Tibial nerve (tissue), 4 donors: Measurements from ENCODE around the gene COBL. TPM values are rescaled to one million over a fixed set of nuclear protein-coding genes. Genes with fewer than 3 reads are reported as not detected.

ENCODE experiments used
- DNase-seq, 2 donors: peaks; one replicate each; pipeline ENCODE4 v3.0.0-alpha.2; 2019; ENCODE audit warnings: low spot score in 2 of 2
- H3K27ac ChIP-seq, 4 donors: fragments of 200-600 bp; sonication (generic) in 3 of 4; one replicate each; pipeline ENCODE4 v1.5.1; 2017 to 2019; ENCODE audit warnings: mild to moderate bottlenecking in 1 of 4
- H3K27me3 ChIP-seq, 2 donors: fragments of 200-600 bp; sonication (generic) in 1 of 2; one replicate each; pipeline versions ENCODE4 v1.5.1 to v1.6.0; 2017 to 2019
- H3K36me3 ChIP-seq, 3 donors: fragments of 200-600 bp; sonication (generic); one replicate each; pipeline ENCODE4 v1.5.1; 2018 to 2019
- H3K4me1 ChIP-seq, 4 donors: fragments of 200-600 bp; sonication (generic) in 3 of 4; one replicate each; pipeline ENCODE4 v1.5.1; 2017 to 2019
- H3K4me3 ChIP-seq, 4 donors: fragments of 200-600 bp; sonication (generic) in 3 of 4; one replicate each; pipeline ENCODE4 v1.5.1; 2017 to 2019; ENCODE audit warnings: mild to moderate bottlenecking in 1 of 4, moderate library complexity in 1 of 4
- H3K9me3 ChIP-seq, 4 donors: fragments of 200-600 bp; sonication (generic) in 3 of 4; one replicate each; pipeline ENCODE4 v1.5.1; 2017 to 2019
- EP300 ChIP-seq, 2 donors: sonication (generic); formaldehyde crosslinking; IDR thresholded peaks; one replicate each; pipeline ENCODE4 v1.6.1; 2017; ENCODE audit warnings: antibody characterized with exemption in 2 of 2, mild to moderate bottlenecking in 1 of 2
- POLR2A ChIP-seq, 2 donors: fragments of 450-650 bp; IDR thresholded peaks; one replicate each; pipeline ENCODE4 v1.6.1; 2017; ENCODE audit warnings: antibody characterized with exemption in 2 of 2, mild to moderate bottlenecking in 2 of 2, moderate library complexity in 2 of 2
- WGBS, 2 donors: methylation state at CpG; one replicate each; pipeline ENCODE4 v1.1.5; 2018; 5-methylcytosine and 5-hydroxymethylcytosine counted together
- total RNA-seq, 4 donors: library from RNA; depleted of rRNA; stranded (reverse); fragments of >200 nt; gene quantifications; one replicate each; pipeline ENCODE4 v1.1.0, GENCODE V29; 2016
- TF ChIP-seq, protein P1 (sequence below), 5 experiments: fragments of 200-600 bp in 3 of 5; fragments of 450-650 bp in 2 of 5; sonication (generic) in 3 of 5; IDR thresholded peaks; one replicate each; pipeline ENCODE4 v1.5.1; 2016 to 2019; ENCODE audit warnings: antibody characterized with exemption in 5 of 5, mild to moderate bottlenecking in 3 of 5, moderate library complexity in 2 of 5

The COBL gene
- total RNA-seq, 4 donors from 2014 or later = 6.3 to 18.1 (median 8.1) TPM

- DNase-seq = no peak
- Histone ChIP-seq H3K27me3 (no peaks in the 10 kb centered on the region), H3K9me3 (no peaks in the 10 kb centered on the region), H3K36me3 (no peaks in the 10 kb centered on the region), H3K4me1 (no peaks in the 10 kb centered on the region), H3K27ac (no peak overlapping the region), H3K4me3 (no peak overlapping the region)
- TF ChIP-seq POLR2A (IDR thresholded peaks at IDR 0.05) (no peak), EP300 (IDR thresholded peaks at IDR 0.05) (no peak)
- TF ChIP-seq, protein P1, sequence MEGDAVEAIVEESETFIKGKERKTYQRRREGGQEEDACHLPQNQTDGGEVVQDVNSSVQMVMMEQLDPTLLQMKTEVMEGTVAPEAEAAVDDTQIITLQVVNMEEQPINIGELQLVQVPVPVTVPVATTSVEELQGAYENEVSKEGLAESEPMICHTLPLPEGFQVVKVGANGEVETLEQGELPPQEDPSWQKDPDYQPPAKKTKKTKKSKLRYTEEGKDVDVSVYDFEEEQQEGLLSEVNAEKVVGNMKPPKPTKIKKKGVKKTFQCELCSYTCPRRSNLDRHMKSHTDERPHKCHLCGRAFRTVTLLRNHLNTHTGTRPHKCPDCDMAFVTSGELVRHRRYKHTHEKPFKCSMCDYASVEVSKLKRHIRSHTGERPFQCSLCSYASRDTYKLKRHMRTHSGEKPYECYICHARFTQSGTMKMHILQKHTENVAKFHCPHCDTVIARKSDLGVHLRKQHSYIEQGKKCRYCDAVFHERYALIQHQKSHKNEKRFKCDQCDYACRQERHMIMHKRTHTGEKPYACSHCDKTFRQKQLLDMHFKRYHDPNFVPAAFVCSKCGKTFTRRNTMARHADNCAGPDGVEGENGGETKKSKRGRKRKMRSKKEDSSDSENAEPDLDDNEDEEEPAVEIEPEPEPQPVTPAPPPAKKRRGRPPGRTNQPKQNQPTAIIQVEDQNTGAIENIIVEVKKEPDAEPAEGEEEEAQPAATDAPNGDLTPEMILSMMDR (IDR thresholded peaks at IDR 0.05) = no peak
- WGBS, 2 donors = 82 to 83% methylated on average over 11 of the region's 11 CpGs
These were observed 301.0 kb downstream of the COBL start for GRCh38 chr7:51015581-51015980.

DNA sequence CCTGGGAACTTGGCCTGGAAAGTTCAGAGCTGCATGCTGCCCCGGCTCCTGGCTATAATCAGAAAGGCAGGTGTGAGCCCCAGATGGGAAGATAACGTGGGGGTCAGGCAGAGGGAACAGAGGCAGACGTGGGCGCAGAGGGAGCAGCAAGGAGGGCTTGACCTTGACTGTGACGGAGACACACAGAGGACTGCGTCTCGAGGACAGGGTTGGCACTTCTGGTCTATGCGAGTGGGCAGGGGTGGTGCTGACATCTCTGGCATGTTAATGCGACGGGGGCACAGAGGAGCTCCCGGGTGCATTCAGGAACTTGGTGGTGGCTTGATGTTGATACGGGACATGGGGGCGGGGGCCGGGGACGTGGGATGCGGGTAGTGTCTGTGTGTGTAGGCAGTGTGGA, 301.8 kb downstream of the COBL start:
- TF ChIP-seq POLR2A (IDR thresholded peaks at IDR 0.05) (no peak), EP300 (IDR thresholded peaks at IDR 0.05) (no peak)
- TF ChIP-seq, protein P1 (IDR thresholded peaks at IDR 0.05) = no peak

DNA sequence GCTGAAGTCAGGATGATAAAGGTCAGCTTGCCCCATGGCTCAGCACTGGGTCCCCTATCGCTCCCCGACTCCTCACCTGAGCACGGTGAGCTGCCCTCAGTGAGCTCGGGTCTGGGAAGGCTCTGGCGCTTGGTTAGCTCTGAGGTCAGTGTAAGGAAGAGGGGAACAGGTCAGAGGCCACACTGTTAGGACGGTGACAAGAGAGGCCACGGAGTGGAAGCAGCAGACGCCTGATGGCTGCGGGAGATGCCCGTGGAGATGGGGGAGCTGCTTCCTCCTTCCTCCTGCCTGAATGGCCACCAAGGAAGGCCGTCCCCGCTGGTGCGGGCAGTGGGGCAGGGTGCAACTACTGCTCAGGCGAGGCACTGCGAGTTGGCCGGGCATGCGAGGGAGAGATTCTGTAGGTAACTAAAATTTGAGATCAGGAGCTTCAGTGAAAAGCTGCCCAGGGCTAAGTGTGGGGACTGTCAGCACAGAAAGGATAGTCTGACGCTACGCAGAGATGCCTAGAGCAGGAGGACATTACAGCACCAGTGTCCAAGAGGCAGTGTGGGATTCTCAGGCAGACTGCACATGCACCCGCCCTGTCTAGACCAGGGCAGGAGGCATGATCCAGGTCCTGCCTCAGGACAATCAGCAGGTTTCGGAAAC, 302.6 kb downstream of the COBL start:
- WGBS, 2 donors = 76 to 84% methylated on average over 20 to 21 of the region's 21 CpGs
- Histone ChIP-seq H3K27ac (no peak overlapping the region), H3K4me1 (peaks cover 0 to 7% (median 0%) of the 10 kb centered on the region in 4 donors), H3K27me3 (no peaks in the 10 kb centered on the region), H3K36me3 (no peaks in the 10 kb centered on the region), H3K9me3 (no peaks in the 10 kb centered on the region), H3K4me3 (no peak overlapping the region)
- no peak for TF ChIP-seq POLR2A (IDR thresholded peaks at IDR 0.05)
- no peak for TF ChIP-seq EP300 (IDR thresholded peaks at IDR 0.05)
- TF ChIP-seq, protein P1 (IDR thresholded peaks at IDR 0.05) = no peak
- no peak for DNase-seq

More for the DNA sequence above, 301.8 kb downstream of the COBL start:
- WGBS, 2 donors = 81 to 85% methylated on average over 15 of the region's 16 CpGs
- no peak overlapping the region for H3K27ac ChIP-seq
- H3K36me3 ChIP-seq = no peaks in the 10 kb centered on the region
- no peak overlapping the region for H3K4me3 ChIP-seq
- no peaks in the 10 kb centered on the region for H3K9me3 ChIP-seq
- H3K27me3 ChIP-seq = no peaks in the 10 kb centered on the region
- DNase-seq = no peak
- H3K4me1 ChIP-seq = peaks cover 0 to 7% (median 0%) of the 10 kb centered on the region in 4 donors

DNA sequence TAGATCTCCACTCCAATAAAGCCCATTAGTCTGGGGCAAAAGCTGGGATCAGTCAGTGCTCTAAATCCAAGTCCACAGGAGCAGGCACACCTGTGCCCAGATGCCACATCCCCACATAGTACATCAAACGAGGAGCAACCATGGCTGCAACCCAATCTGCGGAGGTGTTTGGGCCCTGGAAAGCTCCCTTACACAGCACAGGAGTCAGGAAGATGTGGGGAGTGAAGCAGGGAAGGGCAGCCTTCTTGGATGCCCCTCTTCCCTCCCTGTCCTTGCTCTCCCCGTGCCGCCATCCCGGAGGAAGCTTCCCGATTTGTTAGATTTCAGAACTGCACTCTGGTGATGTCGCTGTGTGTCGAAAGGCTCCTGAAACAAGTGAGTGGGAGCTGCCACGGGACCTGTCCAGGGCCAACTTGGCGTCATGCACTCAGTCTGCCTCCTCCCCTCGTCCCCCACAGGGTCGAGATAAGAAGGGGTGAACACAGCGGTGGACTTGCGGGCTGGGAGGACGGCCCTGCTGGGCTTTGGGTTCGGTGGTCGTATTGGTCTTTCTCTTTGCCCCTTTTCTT, 303.3 kb downstream of the COBL start:
- TF ChIP-seq, protein P1 (IDR thresholded peaks at IDR 0.05) = no peak
- TF ChIP-seq POLR2A (IDR thresholded peaks at IDR 0.05) = no peak
- no peak for TF ChIP-seq EP300 (IDR thresholded peaks at IDR 0.05)
- Histone ChIP-seq H3K4me1 (peaks cover 0 to 7% (median 0%) of the 10 kb centered on the region in 4 donors), H3K27ac (no peak overlapping the region), H3K27me3 (no peaks in the 10 kb centered on the region), H3K4me3 (no peak overlapping the region), H3K36me3 (no peaks in the 10 kb centered on the region), H3K9me3 (no peaks in the 10 kb centered on the region)
- WGBS, 2 donors = 82 to 83% methylated on average over 17 of the region's 17 CpGs
- DNase-seq = no peak

DNA sequence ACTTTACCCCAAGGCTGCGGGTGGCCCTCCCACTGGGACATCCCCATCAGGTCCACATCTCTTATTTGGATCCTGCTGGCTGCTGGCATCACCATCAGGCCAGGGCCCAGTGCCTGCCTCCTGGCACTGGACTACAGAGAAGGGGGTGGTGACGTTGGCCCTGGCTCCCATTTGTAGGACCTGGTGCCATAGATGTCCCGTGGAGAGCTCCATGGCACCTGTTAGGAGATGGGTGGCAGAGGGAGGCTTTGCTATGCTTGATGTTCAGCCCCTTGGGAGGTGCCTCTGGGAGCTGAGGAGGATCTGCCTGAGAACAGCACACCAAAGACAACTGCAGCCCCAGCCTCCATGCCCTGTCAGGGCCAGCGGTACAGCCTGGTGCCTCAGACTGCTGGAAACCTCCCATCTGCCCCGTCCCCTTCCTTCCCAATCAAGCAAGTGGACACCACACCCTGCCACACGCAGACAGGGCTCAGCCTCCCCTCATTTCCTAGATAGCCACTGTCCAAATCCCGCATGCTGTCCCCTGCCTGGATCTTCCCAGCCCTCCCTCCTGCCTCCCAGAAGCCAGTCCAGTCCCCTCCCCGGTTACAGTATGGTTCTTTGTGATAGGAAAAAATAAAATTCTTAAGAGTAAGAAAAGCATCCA, 303.9 kb downstream of the COBL start:
- DNase-seq = no peak
- no peaks in the 10 kb centered on the region for H3K27me3 ChIP-seq
- H3K36me3 ChIP-seq = no peaks in the 10 kb centered on the region
- H3K27ac ChIP-seq = no peak overlapping the region
- 86 to 87% methylated on average over 8 of the region's 8 CpGs for WGBS, 2 donors
- H3K4me3 ChIP-seq = no peak overlapping the region
- no peak for TF ChIP-seq EP300 (IDR thresholded peaks at IDR 0.05)
- H3K9me3 ChIP-seq = no peaks in the 10 kb centered on the region
- H3K4me1 ChIP-seq = peaks cover 0 to 7% (median 0%) of the 10 kb centered on the region in 4 donors
